ENCODE measurements around the gene HGFAC.

HGFAC gene

GRCh38 chr4:3435686-3435956, 6.1 kb upstream of the HGFAC start:
- no peak for TF ChIP-seq CTCF (conservative IDR thresholded peaks at IDR 0.05)
- no peak overlapping the region for H3K27ac ChIP-seq

- no peak for TF ChIP-seq CTCF (conservative IDR thresholded peaks at IDR 0.05)
- no peak overlapping the region for H3K27ac ChIP-seq
Observed at GRCh38 chr4:3436048-3436797, 5.5 kb upstream of the HGFAC start.

- TF ChIP-seq CTCF (conservative IDR thresholded peaks at IDR 0.05): no peak
- no peak overlapping the region for H3K27ac ChIP-seq
Observed at GRCh38 chr4:3436798-3437581, 4.8 kb upstream of the HGFAC start.

GRCh38 chr4:3437582-3437936, 4.2 kb upstream of the HGFAC start:
- no peak overlapping the region for H3K27ac ChIP-seq
- TF ChIP-seq CTCF (conservative IDR thresholded peaks at IDR 0.05): no peak

GRCh38 chr4:3437998-3438846, 3.5 kb upstream of the HGFAC start:
- no peak overlapping the region for H3K27ac ChIP-seq

GRCh38 chr4:3438847-3439180, 3.0 kb upstream of the HGFAC start:
- no peak overlapping the region for H3K27ac ChIP-seq
- no peak for TF ChIP-seq CTCF (conservative IDR thresholded peaks at IDR 0.05)

More at GRCh38 chr4:3437998-3438846, 3.5 kb upstream of the HGFAC start:
- no peak for TF ChIP-seq CTCF (conservative IDR thresholded peaks at IDR 0.05)

GRCh38 chr4:3439391-3439790, 2.4 kb upstream of the HGFAC start:
- H3K27ac ChIP-seq: no peak overlapping the region
- no peak for TF ChIP-seq CTCF (conservative IDR thresholded peaks at IDR 0.05)
